BE2C (cell line): ENCODE results near the gene RPL27A.
A peak's percentile ranks its signal among the peaks of the same experiment; 100 is the strongest.

ENCODE experiments used
- DNase-seq: peaks from one replicate; pipeline ENCODE4 v3.0.0-alpha.2; 2020
- H3K27me3 ChIP-seq: fragments of 250-450 bp; sonication (Bioruptor Pico); 2 replicates; pipeline ENCODE4 v1.5.1; 2020; ENCODE audit warnings: mild to moderate bottlenecking
- H3K36me3 ChIP-seq: fragments of 250-450 bp; sonication (Bioruptor Pico); 2 replicates; pipeline ENCODE4 v1.5.1; 2020; ENCODE audit warnings: mild to moderate bottlenecking
- H3K4me1 ChIP-seq: fragments of 250-450 bp; sonication (Bioruptor Pico); 2 replicates; pipeline ENCODE4 v1.5.1; 2020
- H3K4me3 ChIP-seq: 2 replicates; pipeline ENCODE4 v1.5.1; 2011; ENCODE audit warnings: low read depth, low read length
- H3K9me3 ChIP-seq: fragments of 250-450 bp; sonication (Bioruptor Pico); 2 replicates; pipeline ENCODE4 v1.5.1; 2020
- CTCF ChIP-seq: IDR thresholded peaks from 2 replicates; pipeline ENCODE4 v1.5.1; 2012; ENCODE audit warnings: mild to moderate bottlenecking, low read depth, low read length

RPL27A gene

GRCh38 chr11:8707541-8708191, 25.1 kb downstream of the RPL27A start:
- H3K9me3 ChIP-seq: no peaks in the 10 kb centered on the region
- no peak for DNase-seq
- TF ChIP-seq CTCF: no peak
- no peaks in the 10 kb centered on the region for H3K27me3 ChIP-seq
- H3K4me3 ChIP-seq: no peak overlapping the region
- no peaks in the 10 kb centered on the region for H3K36me3 ChIP-seq
- H3K4me1 ChIP-seq: peaks cover 4% of the 10 kb centered on the region

GRCh38 chr11:8709002-8709672, 26.5 kb downstream of the RPL27A start:
- H3K9me3 ChIP-seq: no peaks in the 10 kb centered on the region
- H3K4me3 ChIP-seq: no peak overlapping the region
- no peaks in the 10 kb centered on the region for H3K27me3 ChIP-seq
- H3K36me3 ChIP-seq: no peaks in the 10 kb centered on the region
- DNase-seq: peak; percentile 79
- no peak for TF ChIP-seq CTCF
- peaks cover 4% of the 10 kb centered on the region for H3K4me1 ChIP-seq

- no peaks in the 10 kb centered on the region for H3K9me3 ChIP-seq
- no peak overlapping the region for H3K4me3 ChIP-seq
- H3K36me3 ChIP-seq: no peaks in the 10 kb centered on the region
- DNase-seq: no peak
- TF ChIP-seq CTCF: no peak
- H3K27me3 ChIP-seq: no peaks in the 10 kb centered on the region
- H3K4me1 ChIP-seq: peaks cover 4% of the 10 kb centered on the region
Observed at GRCh38 chr11:8709777-8710176, 27.2 kb downstream of the RPL27A start.

GRCh38 chr11:8711895-8712442, 29.4 kb downstream of the RPL27A start:
- H3K4me1 ChIP-seq: peaks cover 4% of the 10 kb centered on the region
- H3K9me3 ChIP-seq: no peaks in the 10 kb centered on the region
- no peak for DNase-seq
- TF ChIP-seq CTCF: no peak
- no peaks in the 10 kb centered on the region for H3K36me3 ChIP-seq
- no peaks in the 10 kb centered on the region for H3K27me3 ChIP-seq
- H3K4me3 ChIP-seq: no peak overlapping the region

- Histone ChIP-seq H3K9me3 (no peaks in the 10 kb centered on the region), H3K4me3 (no peak overlapping the region), H3K36me3 (no peaks in the 10 kb centered on the region), H3K27me3 (no peaks in the 10 kb centered on the region), H3K4me1 (peaks cover 4% of the 10 kb centered on the region)
- no peak for TF ChIP-seq CTCF
- DNase-seq: no peak
Observed at GRCh38 chr11:8712506-8712905, 29.9 kb downstream of the RPL27A start.
